Testis (tissue), 2 donors: ENCODE data around the gene CEBPG.
A peak's percentile ranks its signal among the peaks of the same experiment; 100 is the strongest.

Experiments
- POLR2A ChIP-seq: fragments of 450-650 bp; IDR thresholded peaks from one replicate; pipeline ENCODE4 v1.6.1; 2017; ENCODE audit warnings: antibody characterized with exemption, mild to moderate bottlenecking, moderate library complexity
- TF ChIP-seq, protein P1 (sequence below), 3 experiments: fragments of 450-650 bp in 2 of 3; fragments of 200-600 bp in 1 of 3; sonication (generic) in 1 of 3; IDR thresholded peaks; one replicate each; pipeline ENCODE4 v1.5.1; 2016 to 2019; ENCODE audit warnings: antibody characterized with exemption in 3 of 3, mild to moderate bottlenecking in 2 of 3, moderate library complexity in 1 of 3

GRCh38 chr19:33406521-33407139 lies 33.1 kb downstream of the CEBPG start:
- TF ChIP-seq, protein P1, sequence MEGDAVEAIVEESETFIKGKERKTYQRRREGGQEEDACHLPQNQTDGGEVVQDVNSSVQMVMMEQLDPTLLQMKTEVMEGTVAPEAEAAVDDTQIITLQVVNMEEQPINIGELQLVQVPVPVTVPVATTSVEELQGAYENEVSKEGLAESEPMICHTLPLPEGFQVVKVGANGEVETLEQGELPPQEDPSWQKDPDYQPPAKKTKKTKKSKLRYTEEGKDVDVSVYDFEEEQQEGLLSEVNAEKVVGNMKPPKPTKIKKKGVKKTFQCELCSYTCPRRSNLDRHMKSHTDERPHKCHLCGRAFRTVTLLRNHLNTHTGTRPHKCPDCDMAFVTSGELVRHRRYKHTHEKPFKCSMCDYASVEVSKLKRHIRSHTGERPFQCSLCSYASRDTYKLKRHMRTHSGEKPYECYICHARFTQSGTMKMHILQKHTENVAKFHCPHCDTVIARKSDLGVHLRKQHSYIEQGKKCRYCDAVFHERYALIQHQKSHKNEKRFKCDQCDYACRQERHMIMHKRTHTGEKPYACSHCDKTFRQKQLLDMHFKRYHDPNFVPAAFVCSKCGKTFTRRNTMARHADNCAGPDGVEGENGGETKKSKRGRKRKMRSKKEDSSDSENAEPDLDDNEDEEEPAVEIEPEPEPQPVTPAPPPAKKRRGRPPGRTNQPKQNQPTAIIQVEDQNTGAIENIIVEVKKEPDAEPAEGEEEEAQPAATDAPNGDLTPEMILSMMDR (IDR thresholded peaks at IDR 0.05) = peak; percentile 87 to 93 (median 92)
- no peak for TF ChIP-seq POLR2A
